GM19455 (cell line): ENCODE measurements around the gene IRF3.
"Not testable (repeated sequence)": the region's sequence is repeated elsewhere in the genome, so short reads cannot be mapped to it uniquely, and the experiment has no call there.

Experiments used
- ATAC-seq: cut with Tn5 transposase; IDR thresholded peaks from one replicate; pipeline ENCODE4 v1.9.1; 2021; ENCODE audit not compliant: unreplicated experiment

Gene IRF3

DNA sequence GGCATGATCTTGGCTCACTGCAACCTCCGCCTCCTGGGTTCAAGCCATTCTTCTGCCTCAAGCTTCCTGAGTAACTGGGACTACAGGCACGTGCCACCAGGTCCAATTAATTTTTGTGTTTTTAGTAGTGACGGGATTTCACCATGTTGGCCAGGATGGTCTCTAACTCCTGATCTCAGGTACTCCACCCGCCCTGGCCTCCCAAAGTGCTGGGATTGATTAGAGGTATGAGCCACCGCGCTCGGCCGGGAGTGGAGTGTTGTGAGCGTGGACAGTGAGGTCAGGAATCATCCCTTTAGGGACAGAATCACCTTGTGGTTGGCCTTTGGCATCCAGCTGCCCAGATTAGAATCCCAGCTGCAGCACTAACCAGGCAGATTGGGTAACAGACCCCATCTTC, 36.0 kb downstream of the IRF3 start:
- ATAC-seq, result no peak

DNA sequence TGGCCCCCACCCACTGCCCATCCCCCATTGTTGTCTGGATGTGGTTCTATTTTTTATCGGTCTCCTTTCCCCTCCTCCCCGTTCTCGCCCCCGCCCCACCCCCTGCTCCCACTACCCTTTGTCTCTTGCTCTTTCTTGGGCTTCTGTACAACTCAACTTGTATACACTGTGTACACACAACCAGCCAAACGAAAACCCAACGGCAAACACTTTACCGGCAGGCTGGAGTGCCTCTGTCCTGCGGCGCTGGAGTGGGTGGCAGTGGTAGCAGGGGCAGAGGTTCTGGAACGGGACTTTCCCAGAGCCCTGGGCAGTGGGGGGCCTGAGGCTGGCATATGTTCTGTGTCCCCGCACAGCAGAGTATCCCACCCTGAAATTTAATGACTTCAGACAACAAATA, 39.4 kb downstream of the IRF3 start:
- no peak for ATAC-seq

DNA sequence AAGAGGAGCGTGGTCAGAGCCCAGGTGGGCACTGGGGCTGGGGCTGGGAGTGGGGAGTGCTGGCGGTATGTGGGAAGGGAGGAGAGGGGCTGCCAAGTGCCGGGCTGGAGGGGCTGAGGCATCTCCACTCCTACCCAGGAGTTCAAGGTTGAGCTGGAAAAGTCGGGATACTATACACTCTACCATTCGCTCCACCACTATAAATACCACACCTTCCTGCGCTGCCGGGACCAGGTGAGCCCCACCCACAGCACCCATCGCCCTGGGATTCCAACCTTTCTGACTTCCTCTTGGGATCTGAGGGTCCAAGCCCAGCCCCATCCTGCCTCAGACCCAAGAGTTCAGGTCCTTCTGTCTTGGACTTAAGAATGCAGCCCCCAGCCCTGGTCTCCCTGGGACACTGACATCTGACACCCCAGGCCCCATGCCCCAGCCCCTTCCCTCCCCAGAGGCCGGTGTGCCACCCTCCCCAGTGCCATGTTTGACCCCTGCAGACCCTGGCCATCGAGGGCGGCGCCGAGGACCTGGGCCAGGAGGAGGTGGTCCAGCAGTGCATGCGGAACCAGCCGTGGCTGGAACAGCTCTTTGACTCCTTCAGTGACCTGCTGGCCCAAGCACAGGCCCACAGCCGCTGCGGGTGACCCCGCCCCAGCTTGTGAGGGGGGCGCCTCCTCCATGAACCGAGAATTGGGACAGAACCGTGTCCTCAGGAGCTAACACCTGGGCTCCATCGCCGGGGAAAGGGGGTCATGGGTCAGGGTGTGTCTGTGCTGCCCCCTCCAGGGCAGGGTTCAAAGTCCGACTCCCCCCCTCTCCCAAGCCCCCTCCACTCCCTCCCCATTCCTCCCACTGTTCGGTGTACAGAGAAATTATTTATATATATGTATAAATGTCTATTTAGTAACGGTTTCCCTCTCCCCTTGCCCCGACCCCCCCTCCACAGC, 40.4 kb downstream of the IRF3 start:
- no peak for ATAC-seq

DNA sequence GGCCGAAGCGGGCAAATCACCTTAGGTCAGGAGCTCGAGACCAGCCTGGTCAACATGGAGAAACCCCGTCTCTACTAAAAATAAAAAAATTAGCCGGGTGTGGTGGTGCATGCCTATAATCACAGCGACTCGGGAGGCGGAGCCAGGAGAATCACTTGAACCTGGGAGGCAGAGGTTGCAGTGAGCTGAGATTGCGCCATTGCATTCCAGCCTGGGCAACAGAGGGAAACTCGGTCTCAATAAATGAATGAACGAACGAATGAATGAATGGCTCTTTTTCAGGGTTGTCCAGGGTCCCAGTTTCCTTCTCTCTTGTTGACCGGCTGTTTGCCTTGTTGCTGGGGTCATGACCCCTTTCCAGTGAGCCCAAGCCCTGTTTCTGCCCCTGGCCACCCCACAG, 47.8 kb downstream of the IRF3 start:
- ATAC-seq, result not testable (repeated sequence)

DNA sequence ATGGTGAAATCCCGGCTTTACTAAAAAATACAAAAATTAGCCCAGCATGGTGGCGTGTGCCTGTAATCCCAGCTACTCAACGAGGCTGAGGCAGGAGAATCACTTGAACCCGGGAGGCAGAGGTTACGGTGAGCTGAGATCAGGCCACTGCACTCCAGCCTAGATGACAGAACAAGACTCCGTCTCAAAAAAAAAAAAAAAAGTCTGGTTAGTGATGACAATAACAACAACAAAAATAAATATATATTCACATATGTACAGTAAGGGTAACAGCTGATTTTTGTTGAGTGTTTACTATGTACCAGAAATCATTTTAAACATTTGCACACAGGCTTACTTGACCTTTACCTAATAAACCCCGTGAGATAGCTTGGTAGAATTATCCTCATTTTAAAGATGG, 48.7 kb downstream of the IRF3 start:
- ATAC-seq, result no peak

DNA sequence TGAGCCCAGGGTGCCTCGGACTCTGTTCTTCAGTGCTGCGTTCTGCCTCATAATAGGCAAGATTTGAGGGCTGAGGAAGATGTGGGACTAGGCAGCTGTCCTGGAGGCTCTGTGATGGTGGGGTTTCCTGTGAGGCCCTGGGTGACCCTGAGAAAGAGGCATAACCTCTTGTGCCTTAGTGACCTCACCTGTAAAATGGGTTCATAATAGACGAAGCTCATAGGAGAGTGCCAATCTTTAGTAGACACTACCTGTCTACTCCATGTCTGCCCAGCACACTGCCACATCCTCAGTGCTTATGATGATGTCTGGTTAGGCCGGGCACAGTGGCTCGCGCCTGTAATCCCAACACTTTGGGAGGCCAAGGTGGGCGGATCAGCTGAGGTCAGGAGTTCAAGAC, 49.1 kb downstream of the IRF3 start:
- no peak for ATAC-seq

DNA sequence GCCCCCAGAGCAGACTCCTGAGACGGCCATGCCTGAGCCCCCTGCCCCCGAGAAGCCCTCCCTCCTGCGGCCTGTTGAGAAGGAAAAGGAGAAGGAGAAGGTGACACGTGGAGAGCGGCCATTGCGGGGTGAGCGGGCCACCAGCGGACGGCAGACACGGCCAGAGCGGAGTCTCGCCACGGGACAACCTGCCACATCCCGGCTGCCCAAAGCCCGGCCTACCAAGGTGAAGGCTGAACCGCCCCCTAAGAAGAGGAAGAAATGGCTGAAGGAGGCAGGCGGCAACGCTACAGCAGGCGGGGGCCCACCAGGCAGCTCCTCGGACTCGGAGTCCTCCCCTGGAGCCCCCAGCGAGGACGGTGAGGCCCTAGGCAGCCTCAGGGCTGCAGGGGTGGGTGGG, 49.8 kb downstream of the IRF3 start:
- ATAC-seq, result no peak

DNA sequence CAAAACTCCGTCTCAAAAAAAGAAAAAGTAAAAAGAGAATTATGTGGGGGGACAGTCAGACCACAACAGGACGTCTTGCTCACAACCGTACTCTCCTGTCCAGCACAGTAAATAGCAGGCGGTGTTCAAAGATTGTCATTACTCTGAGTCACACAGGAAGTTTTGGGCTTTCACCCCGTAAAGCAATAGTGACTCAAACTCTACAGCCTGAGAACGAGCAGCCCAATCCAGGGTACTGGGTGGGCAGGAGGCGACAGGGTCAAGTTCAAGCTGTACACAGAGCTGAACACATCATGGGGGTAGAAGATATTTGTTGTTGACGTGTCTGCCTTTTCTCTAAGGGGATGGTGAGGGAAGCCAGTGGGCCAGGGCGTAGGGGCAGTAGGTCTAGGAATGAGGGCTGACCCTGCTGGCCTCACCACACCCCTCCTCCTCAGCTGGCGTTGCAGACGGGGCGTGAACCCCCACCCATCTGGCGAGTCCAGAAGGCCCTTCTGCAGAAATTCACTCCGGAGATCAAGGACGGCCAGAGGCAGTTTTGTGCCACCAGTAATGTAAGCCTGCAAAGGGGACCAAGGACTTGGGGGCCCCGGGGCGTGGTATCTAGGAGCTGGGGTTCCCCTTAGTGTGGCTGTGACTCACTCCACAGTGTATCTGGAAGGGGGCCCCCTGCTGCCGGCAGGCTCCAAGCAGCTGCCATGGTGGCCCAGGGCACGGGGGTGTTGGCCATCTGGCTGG, 51.4 kb downstream of the IRF3 start:
- no peak for ATAC-seq

DNA sequence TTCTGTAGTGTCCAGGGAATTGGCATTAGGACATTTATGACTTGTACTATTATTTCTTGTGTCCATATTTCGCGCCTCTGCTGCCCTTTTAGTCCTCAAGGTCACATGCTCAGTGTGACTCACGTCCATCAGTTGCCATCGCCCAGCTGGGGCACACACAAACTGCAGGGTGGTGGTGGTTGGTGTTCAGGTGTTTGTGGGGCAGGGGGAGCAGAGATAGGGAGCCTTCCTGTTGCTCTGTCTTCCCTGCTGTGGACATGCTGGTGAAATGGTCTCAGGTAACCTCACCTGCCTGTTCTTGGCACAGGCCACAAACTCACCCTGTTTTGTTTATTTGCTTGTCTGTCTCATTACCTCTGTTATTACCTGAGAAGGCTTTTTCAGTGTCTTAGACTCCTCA, 52.3 kb downstream of the IRF3 start:
- no peak for ATAC-seq
